ENCODE measurements around the gene MBD3L2B. TPM values are rescaled to one million over a fixed set of nuclear protein-coding genes. Genes with fewer than 3 reads are reported as not detected.
A peak's percentile ranks its signal among the peaks of the same experiment; 100 is the strongest.

MBD3L2B gene
- total RNA-seq, 2 experiments from 2014 or later, result not detected

- Histone ChIP-seq H3K79me2 (ENCODE audit: insufficient read depth, low read depth, low read length) (no peaks in the 10 kb centered on the region), H3K4me1 (ENCODE audit: insufficient read depth, low read length, poor library complexity, severe bottlenecking) (peaks cover 8% of the 10 kb centered on the region), H3K4me2 (ENCODE audit: low read length) (no peak overlapping the region), H3K4me3 (ENCODE audit: low read depth, low read length, poor library complexity, severe bottlenecking) (no peak overlapping the region), H3K27ac (ENCODE audit: low read depth, low read length, poor library complexity, severe bottlenecking) (no peak overlapping the region), H4K20me1 (ENCODE audit: insufficient read depth, low read length) (no peaks in the 10 kb centered on the region), H3K36me3 (ENCODE audit: insufficient read depth, low read length) (no peaks in the 10 kb centered on the region), H3K9me2 (ENCODE audit: insufficient read depth, low read length) (no peaks in the 10 kb centered on the region), H2AFZ (ENCODE audit: low read length) (peak overlapping the region; percentile 95), H3K9me3 (ENCODE audit: low read length) (peaks cover 14% of the 10 kb centered on the region)
- POLR2A ChIA-PET, result interaction anchor here (0.6 to 0.7 kb wide), 2 partner anchors 99 to 767 kb away, joined by 3 read pairs; partner anchors contain the start of gene ZNF557
- intact Hi-C loops (cut with micrococcal nuclease; ENCODE audit: unreplicated experiment), result no loop called here
- no TSS peak for BruUV-seq (replicated peaks)
- TF ChIP-seq, protein P1, sequence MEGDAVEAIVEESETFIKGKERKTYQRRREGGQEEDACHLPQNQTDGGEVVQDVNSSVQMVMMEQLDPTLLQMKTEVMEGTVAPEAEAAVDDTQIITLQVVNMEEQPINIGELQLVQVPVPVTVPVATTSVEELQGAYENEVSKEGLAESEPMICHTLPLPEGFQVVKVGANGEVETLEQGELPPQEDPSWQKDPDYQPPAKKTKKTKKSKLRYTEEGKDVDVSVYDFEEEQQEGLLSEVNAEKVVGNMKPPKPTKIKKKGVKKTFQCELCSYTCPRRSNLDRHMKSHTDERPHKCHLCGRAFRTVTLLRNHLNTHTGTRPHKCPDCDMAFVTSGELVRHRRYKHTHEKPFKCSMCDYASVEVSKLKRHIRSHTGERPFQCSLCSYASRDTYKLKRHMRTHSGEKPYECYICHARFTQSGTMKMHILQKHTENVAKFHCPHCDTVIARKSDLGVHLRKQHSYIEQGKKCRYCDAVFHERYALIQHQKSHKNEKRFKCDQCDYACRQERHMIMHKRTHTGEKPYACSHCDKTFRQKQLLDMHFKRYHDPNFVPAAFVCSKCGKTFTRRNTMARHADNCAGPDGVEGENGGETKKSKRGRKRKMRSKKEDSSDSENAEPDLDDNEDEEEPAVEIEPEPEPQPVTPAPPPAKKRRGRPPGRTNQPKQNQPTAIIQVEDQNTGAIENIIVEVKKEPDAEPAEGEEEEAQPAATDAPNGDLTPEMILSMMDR (conservative IDR thresholded peaks at IDR 0.05; ENCODE audit: low read length), result no peak
- no peak for TF ChIP-seq EZH2phosphoT487 (IDR thresholded peaks at IDR 0.05; ENCODE audit: borderline replicate concordance, low read depth, low read length)
- CTCF ChIA-PET (ENCODE audit: unreplicated experiment), result no interaction called here
- DNase-seq (ENCODE audit: low spot score), result no peak
These were observed 51.2 kb downstream of the MBD3L2B start for GRCh38 chr19:6970021-6970420.

GRCh38 chr19:6969490-6969889 lies 51.7 kb downstream of the MBD3L2B start:
- no peak for DNase-seq (ENCODE audit: low spot score)
- no peaks in the 10 kb centered on the region for H3K9me2 ChIP-seq (ENCODE audit: insufficient read depth, low read length)
- H3K79me2 ChIP-seq (ENCODE audit: insufficient read depth, low read depth, low read length), result no peaks in the 10 kb centered on the region
- no TSS peak for BruUV-seq (replicated peaks)
- no peak overlapping the region for H3K4me3 ChIP-seq (ENCODE audit: low read depth, low read length, poor library complexity, severe bottlenecking)
- intact Hi-C loops (cut with micrococcal nuclease; ENCODE audit: unreplicated experiment), result no loop called here
- H4K20me1 ChIP-seq (ENCODE audit: insufficient read depth, low read length), result no peaks in the 10 kb centered on the region
- no peak for TF ChIP-seq EZH2phosphoT487 (IDR thresholded peaks at IDR 0.05; ENCODE audit: borderline replicate concordance, low read depth, low read length)
- no peak overlapping the region for H3K4me2 ChIP-seq (ENCODE audit: low read length)
- no peaks in the 10 kb centered on the region for H3K36me3 ChIP-seq (ENCODE audit: insufficient read depth, low read length)
- peaks cover 8% of the 10 kb centered on the region for H3K4me1 ChIP-seq (ENCODE audit: insufficient read depth, low read length, poor library complexity, severe bottlenecking)
- POLR2A ChIA-PET, result interaction anchor here (0.6 kb wide), 1 partner anchor 100 kb away, joined by 3 read pairs; the partner anchor contains the start of gene ZNF557
- CTCF ChIA-PET (ENCODE audit: unreplicated experiment), result no interaction called here
- H2AFZ ChIP-seq (ENCODE audit: low read length), result peak overlapping the region; percentile 95
- peaks cover 14% of the 10 kb centered on the region for H3K9me3 ChIP-seq (ENCODE audit: low read length)
- H3K27ac ChIP-seq (ENCODE audit: low read depth, low read length, poor library complexity, severe bottlenecking), result no peak overlapping the region

Other genes starting within 250 kb of the MBD3L2B start
- 76.1 and 90.7 TPM in 2 replicates for gene VAV1, start 248.7 kb downstream of the MBD3L2B start, total RNA-seq (2014; rRNA removed; shearing (Covaris generic))
- 92.7 and 107 TPM in 2 replicates for gene VAV1, start 248.7 kb downstream of the MBD3L2B start, total RNA-seq (2022)
- gene ADGRE1, start 133.9 kb downstream of the MBD3L2B start, total RNA-seq (2014; rRNA removed; shearing (Covaris generic)), result 0.08 TPM in 1 of 2 replicates, not detected in the other
- gene ADGRE1, start 133.9 kb downstream of the MBD3L2B start, total RNA-seq (2022), result 0.17 and 0.46 TPM in 2 replicates
- gene MBD3L5, start 9.1 kb upstream of the MBD3L2B start, total RNA-seq (2014; rRNA removed; shearing (Covaris generic)), result not detected in 2 replicates
- gene MBD3L5, start 9.1 kb upstream of the MBD3L2B start, total RNA-seq (2022), result not detected in 2 replicates
- gene MBD3L4, start 18.7 kb upstream of the MBD3L2B start, total RNA-seq (2014; rRNA removed; shearing (Covaris generic)), result not detected in 2 replicates
- gene MBD3L4, start 18.7 kb upstream of the MBD3L2B start, total RNA-seq (2022), result not detected in 2 replicates
- gene MBD3L2, start 27.9 kb upstream of the MBD3L2B start, total RNA-seq (2014; rRNA removed; shearing (Covaris generic)), result not detected in 2 replicates
- gene MBD3L2, start 27.9 kb upstream of the MBD3L2B start, total RNA-seq (2022), result not detected in 2 replicates
- not detected in 2 replicates for gene MBD3L3, start 37.2 kb upstream of the MBD3L2B start, total RNA-seq (2014; rRNA removed; shearing (Covaris generic))
- gene MBD3L3, start 37.2 kb upstream of the MBD3L2B start, total RNA-seq (2022), result not detected in 2 replicates
- gene ZNF557, start 48.3 kb upstream of the MBD3L2B start, total RNA-seq (2014; rRNA removed; shearing (Covaris generic)), result 12.0 and 18.0 TPM in 2 replicates
- gene ZNF557, start 48.3 kb upstream of the MBD3L2B start, total RNA-seq (2022), result 16.1 and 18.2 TPM in 2 replicates